Aorta (tissue), 5 donors: Measurements from ENCODE around the gene AMFR. TPM values are rescaled to one million over a fixed set of nuclear protein-coding genes. Genes with fewer than 3 reads are reported as not detected.

ENCODE experiments used
- ATAC-seq: fragments of 200-7000 bp; cut with Tn5 transposase; one replicate; pipeline ENCODE4 v1.9.1; 2022; ENCODE audit warnings: moderate library complexity; ENCODE audit not compliant: low FRiP score
- DNase-seq, 2 donors: peaks; one replicate each; pipeline ENCODE4 v3.0.0-alpha.2; 2020
- H3K27ac ChIP-seq, 2 donors: one replicate each; pipeline ENCODE4 v1.5.1; 2013; ENCODE audit warnings: low read length in 2 of 2, mild to moderate bottlenecking in 2 of 2, moderate library complexity in 2 of 2, control low read depth in 1 of 2, inconsistent platforms in 1 of 2, low read depth in 1 of 2
- H3K27me3 ChIP-seq, 2 donors: one replicate each; pipeline ENCODE4 v1.6.1; 2013; ENCODE audit warnings: control low read depth in 1 of 2, low read length in 1 of 2, mild to moderate bottlenecking in 1 of 2, moderate library complexity in 1 of 2; ENCODE audit not compliant: insufficient read depth in 2 of 2, control insufficient read depth in 1 of 2
- H3K36me3 ChIP-seq, 2 donors: one replicate each; pipeline ENCODE4 v1.6.1; 2013; ENCODE audit warnings: control low read depth in 1 of 2, low read length in 1 of 2, mild to moderate bottlenecking in 1 of 2; ENCODE audit not compliant: insufficient read depth in 2 of 2, control insufficient read depth in 1 of 2
- H3K4me1 ChIP-seq, 2 donors: one replicate each; pipeline ENCODE4 v1.6.1; 2013; ENCODE audit warnings: low read length in 2 of 2, control low read depth in 1 of 2, mild to moderate bottlenecking in 1 of 2, moderate library complexity in 1 of 2; ENCODE audit not compliant: insufficient read depth in 2 of 2, control insufficient read depth in 1 of 2
- H3K4me3 ChIP-seq, 2 donors: one replicate each; pipeline ENCODE4 v1.5.1; 2013; ENCODE audit warnings: low read length in 2 of 2, control low read depth in 1 of 2, mild to moderate bottlenecking in 1 of 2
- H3K9me3 ChIP-seq: one replicate; pipeline ENCODE4 v1.6.1; 2013; ENCODE audit warnings: mild to moderate bottlenecking, low read length; ENCODE audit not compliant: control insufficient read depth
- WGBS, 2 donors: extraction: QIAGEN DNeasy Blood & Tissue Kit; methylation state at CpG; one replicate each; pipeline ENCODE4 v1.1.7; 2013; 5-methylcytosine and 5-hydroxymethylcytosine counted together
- intact Hi-C, 2 donors: fragments of 100-400 bp; cut with DNase I; formaldehyde crosslinking; loops; one replicate each; pipeline versions ENCODE4 v1.14.2 to v1.15.0; 2022
- polyA plus RNA-seq, 2 donors: library from polyadenylated mRNA; stranded (reverse); fragments of 200-250 nt; gene quantifications; one replicate each; pipeline ENCODE4 v1.2.3, GENCODE V29; 2013
- total RNA-seq, 2 donors: library from RNA; stranded (reverse); fragmentation: NEBNext Ultra II Directional; extraction: Animal tissue kit (Norgen Biotek cat#: 25700); gene quantifications; one replicate each; pipeline ENCODE4 v1.2.1, GENCODE V29; 2021
- donor health status: healthy with polysubstance abuse.
- donor health status: Bipolar disorder and iron deficiency.
- donor health status: DM: no; HTN: no; CAD: no.
- donor health status: DM: no; HTN: no; CAD: no.
- donor health status: DM: yes; HTN: yes; CAD: no.

AMFR gene
- total and polyA plus RNA-seq, 4 donors = 34.6 to 124 (median 88.8) TPM

- intact Hi-C loops = no loop called here
- no peak for ATAC-seq
- no peaks in the 10 kb centered on the region for H3K27me3 ChIP-seq
- whole genome bisulfite sequencing, 2 donors = 87 to 88% methylated on average over 2 of the region's 2 CpGs
- no peaks in the 10 kb centered on the region for H3K9me3 ChIP-seq
- no peak overlapping the region for H3K4me3 ChIP-seq
- H3K27ac ChIP-seq = no peak overlapping the region
- H3K36me3 ChIP-seq = peaks cover 0 to 5% of the 10 kb centered on the region in 2 donors
- no peaks in the 10 kb centered on the region for H3K4me1 ChIP-seq
- no peak for DNase-seq
Measured at GRCh38 chr16:56460101-56460500, 34.8 kb upstream of the AMFR start.

GRCh38 chr16:56457927-56458470 is 32.7 kb upstream of the AMFR start:
- intact Hi-C loops = no loop called here
- no peak for ATAC-seq
- Histone ChIP-seq H3K4me1 (no peaks in the 10 kb centered on the region), H3K36me3 (peaks cover 0 to 5% of the 10 kb centered on the region in 2 donors), H3K27me3 (no peaks in the 10 kb centered on the region), H3K27ac (no peak overlapping the region), H3K4me3 (no peak overlapping the region), H3K9me3 (no peaks in the 10 kb centered on the region)
- 90 to 94% methylated on average over 6 of the region's 6 CpGs for WGBS, 2 donors
- DNase-seq = no peak

DNA sequence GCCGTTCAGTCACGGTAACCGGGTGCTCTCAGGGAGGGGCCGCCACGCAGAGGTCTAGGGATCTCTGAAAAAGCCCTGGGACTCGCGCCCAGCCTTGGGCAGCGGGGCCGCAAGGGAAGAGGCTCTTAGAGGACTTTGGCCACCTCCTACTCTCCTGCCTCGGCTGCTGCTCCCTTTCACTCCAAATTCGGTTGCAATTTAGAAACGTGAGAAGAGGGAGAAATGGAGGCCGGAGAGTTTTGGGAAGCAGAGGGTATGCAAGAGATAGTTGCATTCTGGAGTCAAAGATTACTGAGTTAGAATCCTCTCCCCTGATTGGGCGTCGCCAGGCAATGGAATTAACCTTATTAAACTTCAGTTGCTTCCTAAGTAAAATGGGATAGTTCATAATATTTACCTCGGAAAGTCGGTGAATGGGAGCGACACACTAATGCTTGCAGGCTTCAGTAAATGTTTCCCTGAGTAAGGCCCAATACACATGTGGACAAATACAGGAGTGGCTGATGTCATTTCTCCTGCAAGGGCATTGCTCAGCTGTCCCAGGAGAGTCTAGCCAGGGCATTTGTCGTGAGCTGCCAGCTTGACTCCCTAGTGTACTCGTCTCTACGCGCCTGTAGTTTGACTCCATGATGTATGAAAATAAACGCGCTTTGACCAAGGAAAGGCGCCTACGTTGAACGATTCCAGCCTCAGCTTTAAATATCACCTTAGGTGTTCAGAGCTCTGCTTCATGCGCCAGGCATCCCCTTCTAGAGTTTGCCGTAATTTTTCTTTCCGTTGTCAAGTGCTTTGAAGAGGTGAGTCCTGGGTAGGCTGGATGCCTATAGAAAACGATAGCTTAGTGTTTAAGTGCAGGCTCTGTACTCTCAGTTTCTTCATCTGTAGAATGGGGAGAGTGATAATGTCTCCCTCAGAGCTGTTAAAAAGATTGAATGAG is 26.7 kb upstream of the AMFR start:
- peak; percentile 69 for ATAC-seq
- H3K36me3 ChIP-seq = peaks cover 0 to 2% of the 10 kb centered on the region in 2 donors
- intact Hi-C loops = no loop called here
- DNase-seq = peak; percentile 61 to 85
- H3K4me3 ChIP-seq = peak overlapping the region; percentile 13 to 62
- WGBS, 2 donors = 1 to 2% methylated on average over 31 of the region's 31 CpGs
- no peaks in the 10 kb centered on the region for H3K27me3 ChIP-seq
- H3K9me3 ChIP-seq = no peaks in the 10 kb centered on the region
- peak overlapping the region; percentile 45 to 91 for H3K27ac ChIP-seq
- H3K4me1 ChIP-seq = peaks cover 0 to 2% of the 10 kb centered on the region in 2 donors

DNA sequence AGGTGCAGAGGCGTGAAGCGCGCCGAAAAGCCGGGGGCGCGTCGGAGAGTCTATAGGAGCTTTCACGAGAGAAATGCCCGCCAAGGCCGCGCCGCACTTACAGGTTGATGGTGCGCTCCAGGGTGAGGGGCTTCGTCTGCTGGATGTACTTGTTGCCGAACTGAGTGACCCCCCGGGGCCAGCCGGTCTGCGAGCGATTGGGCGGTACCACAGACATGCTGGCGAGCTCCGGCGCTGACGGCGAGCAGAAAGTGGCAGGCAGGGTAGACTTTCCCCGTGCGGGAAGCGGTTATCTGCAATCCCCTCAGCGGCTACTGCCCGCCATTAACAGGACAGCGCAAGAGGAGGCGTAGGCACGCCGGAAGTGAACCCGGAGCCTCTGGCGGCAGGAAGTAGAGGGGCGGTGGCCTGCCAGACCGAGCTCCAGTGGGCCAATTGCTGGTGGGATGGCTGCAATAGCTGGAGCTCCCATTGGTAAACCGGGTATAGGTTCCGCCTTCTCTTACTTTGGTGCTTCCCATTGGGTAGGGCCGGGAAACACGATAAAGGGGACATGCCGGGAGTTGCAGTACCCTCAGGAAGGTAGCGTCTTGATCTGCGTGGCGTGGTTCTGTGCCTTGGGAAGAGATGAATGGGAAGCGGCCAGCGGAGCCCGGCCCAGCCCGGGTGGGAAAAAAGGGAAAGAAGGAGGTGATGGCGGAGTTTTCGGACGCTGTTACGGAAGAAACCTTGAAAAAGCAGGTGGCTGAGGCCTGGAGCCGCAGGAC is 25.8 kb upstream of the AMFR start, which contains the start of the genes NUDT21 and OGFOD1:
NUDT21 (minus strand) TSS at position 347 of the 767 bp plus-strand sequence; CDS start at position 217, 130 bp downstream.
OGFOD1 (plus strand) TSS at position 569 of the 767 bp plus-strand sequence; CDS start at position 628, 59 bp downstream.
- Histone ChIP-seq H3K27ac (peak within 1 kb of the TSS; percentile 45 to 91), H3K9me3 (no peaks in the 10 kb centered on the region), H3K4me1 (peaks cover 0 to 2% of the 10 kb centered on the region in 2 donors), H3K36me3 (peaks cover 0 to 1% of the 10 kb centered on the region in 2 donors), H3K4me3 (peak within 1 kb of the TSS; percentile 30 to 78), H3K27me3 (no peaks in the 10 kb centered on the region)
- 0% methylated on average over 56 of the region's 56 CpGs for WGBS, 2 donors
- ATAC-seq (peak; percentile 99), DNase-seq (peak; percentile 96 to 97)
- intact Hi-C loops = no loop called here

GRCh38 chr16:56450275-56450985 is 25.1 kb upstream of the AMFR start:
- H3K4me1 ChIP-seq = peaks cover 0 to 2% of the 10 kb centered on the region in 2 donors
- no peak for DNase-seq
- intact Hi-C loops = no loop called here
- H3K36me3 ChIP-seq = no peaks in the 10 kb centered on the region
- 6% methylated on average over 18 of the region's 18 CpGs for WGBS, 2 donors
- peak; percentile 66 for ATAC-seq
- H3K4me3 ChIP-seq = peak overlapping the region; percentile 30 to 78
- H3K27me3 ChIP-seq = no peaks in the 10 kb centered on the region
- no peak overlapping the region for H3K27ac ChIP-seq
- H3K9me3 ChIP-seq = no peaks in the 10 kb centered on the region

GRCh38 chr16:56448005-56448404 is 22.7 kb upstream of the AMFR start:
- Histone ChIP-seq H3K9me3 (no peaks in the 10 kb centered on the region), H3K4me1 (peaks cover 0 to 2% of the 10 kb centered on the region in 2 donors), H3K27me3 (no peaks in the 10 kb centered on the region), H3K36me3 (no peaks in the 10 kb centered on the region), H3K4me3 (no peak overlapping the region), H3K27ac (no peak overlapping the region)
- no peak for ATAC-seq
- no peak for DNase-seq
- intact Hi-C loops = no loop called here

DNA sequence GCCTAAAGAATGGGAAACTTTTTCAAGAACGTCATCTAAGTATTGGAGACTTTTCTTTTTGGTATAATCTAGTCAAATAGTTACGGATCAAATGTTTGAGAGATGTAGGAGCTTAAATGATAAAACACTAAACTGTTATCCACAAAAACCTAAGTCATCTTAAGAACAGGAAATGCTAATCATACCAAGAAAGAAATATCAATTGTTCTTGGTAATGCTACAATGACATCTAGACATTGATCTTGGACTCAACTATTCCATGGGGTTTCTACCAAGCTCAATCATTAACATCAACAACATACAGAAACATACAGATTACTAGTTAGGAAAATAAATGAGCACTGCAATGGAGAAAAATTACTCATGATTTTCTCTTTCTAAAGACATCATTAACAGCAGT is 21.9 kb upstream of the AMFR start:
- ATAC-seq (no peak), DNase-seq (no peak)
- H3K36me3 ChIP-seq = no peaks in the 10 kb centered on the region
- intact Hi-C loops = no loop called here
- H3K4me1 ChIP-seq = peaks cover 0 to 2% of the 10 kb centered on the region in 2 donors
- no peaks in the 10 kb centered on the region for H3K27me3 ChIP-seq
- H3K4me3 ChIP-seq = no peak overlapping the region
- no peaks in the 10 kb centered on the region for H3K9me3 ChIP-seq
- WGBS, 2 donors = 56 to 74% methylated on average over 2 of the region's 2 CpGs
- H3K27ac ChIP-seq = no peak overlapping the region

DNA sequence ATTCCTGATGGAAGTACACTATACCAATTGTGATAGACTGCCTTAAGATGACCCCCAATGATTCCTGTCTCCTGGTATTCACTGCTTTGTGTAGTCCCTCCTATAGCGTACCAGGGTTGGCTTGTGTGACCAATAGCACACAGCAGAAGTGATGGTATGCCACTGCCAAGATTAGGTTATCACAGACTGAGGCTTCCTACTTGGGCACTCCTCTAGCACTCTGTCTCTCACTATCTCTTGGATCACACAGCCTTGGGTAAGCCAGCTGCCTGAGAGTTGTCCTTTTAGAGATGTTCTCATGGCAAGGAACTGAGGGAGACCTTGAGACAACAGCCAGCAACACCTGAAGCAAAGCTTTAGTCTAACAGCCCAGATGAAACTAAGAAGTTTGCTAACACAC is 12.7 kb upstream of the AMFR start:
- no peak for DNase-seq
- Histone ChIP-seq H3K4me3 (no peak overlapping the region), H3K27me3 (no peaks in the 10 kb centered on the region), H3K4me1 (peaks cover 0 to 3% of the 10 kb centered on the region in 2 donors), H3K27ac (peak overlapping the region in 1 of 2 donors; percentile 25), H3K36me3 (peaks cover 2 to 3% of the 10 kb centered on the region in 2 donors), H3K9me3 (no peaks in the 10 kb centered on the region)
- 97 to 100% methylated on average over 1 of the region's 1 CpG for WGBS, 2 donors
- intact Hi-C loops = no loop called here
- no peak for ATAC-seq
